Neural cell (in vitro differentiated cells): ENCODE data around the gene EEF1A2. TPM values are rescaled to one million over a fixed set of nuclear protein-coding genes. Genes with fewer than 3 reads are reported as not detected.

Source experiments
- H2AFZ ChIP-seq: fragments of 200-600, 300-800 bp; sonication (generic), shearing (Covaris generic); 2 replicates; pipeline ENCODE4 v1.6.0; 2014; ENCODE audit warnings: low read depth, mild to moderate bottlenecking, antibody characterized with exemption, low read length, moderate library complexity
- H3F3A ChIP-seq: fragments of 200-600 bp; shearing (Covaris generic); 2 replicates; pipeline ENCODE4 v1.6.1; 2016; ENCODE audit warnings: mild to moderate bottlenecking, moderate library complexity, mixed read lengths, antibody characterized with exemption, low read length; ENCODE audit not compliant: insufficient read depth, poor library complexity, severe bottlenecking
- H3K27ac ChIP-seq: fragments of 200-600, 300-800 bp; sonication (generic), shearing (Covaris generic); 2 replicates; pipeline ENCODE4 v1.5.1; 2014; ENCODE audit warnings: mild to moderate bottlenecking, low read length, moderate library complexity
- H3K27me3 ChIP-seq: fragments of 300-800, 200-600 bp; sonication (generic), shearing (Covaris generic); 2 replicates; pipeline ENCODE4 v1.6.0; 2014; ENCODE audit warnings: mild to moderate bottlenecking, low read depth, low read length, moderate library complexity; ENCODE audit not compliant: insufficient read depth
- H3K36me3 ChIP-seq: fragments of 300-800, 200-600 bp; sonication (generic), shearing (Covaris generic); 2 replicates; pipeline ENCODE4 v1.5.1; 2014; ENCODE audit warnings: mild to moderate bottlenecking, antibody characterized with exemption, low read length, moderate library complexity; ENCODE audit not compliant: insufficient read depth
- H3K4me2 ChIP-seq: fragments of 300-800, 200-600 bp; sonication (generic), shearing (Covaris generic); 2 replicates; pipeline ENCODE4 v1.6.0; 2014; ENCODE audit warnings: mild to moderate bottlenecking, low read length
- H3K4me3 ChIP-seq: fragments of 300-800, 200-600 bp; sonication (generic), shearing (Covaris generic); 2 replicates; pipeline ENCODE4 v1.5.1; 2014; ENCODE audit warnings: mild to moderate bottlenecking, low read length, moderate library complexity
- H3K79me2 ChIP-seq: fragments of 200-600 bp; shearing (Covaris generic); replicated peaks from 2 replicates; pipeline ENCODE4 v1.6.0; 2014; ENCODE audit warnings: mild to moderate bottlenecking, low read length, moderate library complexity; ENCODE audit not compliant: insufficient read depth
- H3K9ac ChIP-seq: fragments of 300-800, 200-600 bp; sonication (generic), shearing (Covaris generic); 2 replicates; pipeline ENCODE4 v1.6.1; 2016; ENCODE audit warnings: mild to moderate bottlenecking, low read length, mixed read lengths
- H3K9me2 ChIP-seq: fragments of 200-600 bp; shearing (Covaris generic); 2 replicates; pipeline ENCODE4 v1.6.1; 2016; ENCODE audit warnings: mild to moderate bottlenecking, low read length, mixed read lengths; ENCODE audit not compliant: insufficient read depth
- H3K9me3 ChIP-seq: fragments of 200-600, 300-800 bp; sonication (generic), shearing (Covaris generic); 2 replicates; pipeline ENCODE4 v1.6.1; 2016; ENCODE audit warnings: mild to moderate bottlenecking, mixed run types, low read length, moderate library complexity, mixed read lengths
- H4K20me1 ChIP-seq: fragments of 200-600 bp; shearing (Covaris generic); 2 replicates; pipeline ENCODE4 v1.6.1; 2016; ENCODE audit warnings: mild to moderate bottlenecking, mixed run types; ENCODE audit not compliant: insufficient read depth
- EP300 ChIP-seq: fragments of 450-650 bp; conservative IDR thresholded peaks from 2 replicates; pipeline ENCODE4 v1.6.1; 2014; ENCODE audit warnings: antibody characterized with exemption, mild to moderate bottlenecking, moderate library complexity; ENCODE audit not compliant: poor library complexity, severe bottlenecking
- EZH2 ChIP-seq: fragments of 200-600, 300-800 bp; shearing (Covaris generic), sonication (generic); IDR thresholded peaks from 2 replicates; pipeline ENCODE4 v1.6.1; 2014; ENCODE audit warnings: antibody characterized with exemption, low read length, borderline replicate concordance, mild to moderate bottlenecking; ENCODE audit not compliant: insufficient read depth, poor library complexity, severe bottlenecking
- MXI1 ChIP-seq: fragments of 450-650 bp; conservative IDR thresholded peaks from 2 replicates; pipeline ENCODE4 v1.6.1; 2014; ENCODE audit warnings: antibody characterized with exemption, mild to moderate bottlenecking; ENCODE audit not compliant: poor library complexity, severe bottlenecking
- POLR2AphosphoS5 ChIP-seq: IDR thresholded peaks from 2 replicates; pipeline ENCODE4 v1.6.1; 2012
- RAD21 ChIP-seq: fragments of 450-650 bp; conservative IDR thresholded peaks from 2 replicates; pipeline ENCODE4 v1.6.1; 2014; ENCODE audit warnings: antibody characterized with exemption, mild to moderate bottlenecking, moderate library complexity
- SMC3 ChIP-seq: fragments of 450-650 bp; conservative IDR thresholded peaks from 2 replicates; pipeline ENCODE4 v1.6.1; 2014; ENCODE audit warnings: antibody characterized with exemption, mild to moderate bottlenecking, moderate library complexity; ENCODE audit not compliant: poor library complexity
- TAF1 ChIP-seq: IDR thresholded peaks from 2 replicates; pipeline ENCODE4 v1.6.1; 2012; ENCODE audit warnings: low read depth
- polyA plus RNA-seq: library from polyadenylated mRNA; depleted of rRNA; stranded (reverse); fragments of >200 nt; gene quantifications from 2 replicates; pipeline ENCODE4 v1.2.3, GENCODE V29; 2014
- TF ChIP-seq, protein P1 (sequence below): IDR thresholded peaks from 2 replicates; pipeline ENCODE4 v1.6.1; 2012; ENCODE audit warnings: borderline replicate concordance
- TF ChIP-seq, protein P2 (sequence below): fragments of 450-650 bp; IDR thresholded peaks from 2 replicates; pipeline ENCODE4 v1.5.1; 2014; ENCODE audit warnings: antibody characterized with exemption, mild to moderate bottlenecking, moderate library complexity; ENCODE audit not compliant: poor library complexity, severe bottlenecking

EEF1A2 gene
- polyA plus RNA-seq, 1 donor from 2014 or later, result 208 TPM

DNA sequence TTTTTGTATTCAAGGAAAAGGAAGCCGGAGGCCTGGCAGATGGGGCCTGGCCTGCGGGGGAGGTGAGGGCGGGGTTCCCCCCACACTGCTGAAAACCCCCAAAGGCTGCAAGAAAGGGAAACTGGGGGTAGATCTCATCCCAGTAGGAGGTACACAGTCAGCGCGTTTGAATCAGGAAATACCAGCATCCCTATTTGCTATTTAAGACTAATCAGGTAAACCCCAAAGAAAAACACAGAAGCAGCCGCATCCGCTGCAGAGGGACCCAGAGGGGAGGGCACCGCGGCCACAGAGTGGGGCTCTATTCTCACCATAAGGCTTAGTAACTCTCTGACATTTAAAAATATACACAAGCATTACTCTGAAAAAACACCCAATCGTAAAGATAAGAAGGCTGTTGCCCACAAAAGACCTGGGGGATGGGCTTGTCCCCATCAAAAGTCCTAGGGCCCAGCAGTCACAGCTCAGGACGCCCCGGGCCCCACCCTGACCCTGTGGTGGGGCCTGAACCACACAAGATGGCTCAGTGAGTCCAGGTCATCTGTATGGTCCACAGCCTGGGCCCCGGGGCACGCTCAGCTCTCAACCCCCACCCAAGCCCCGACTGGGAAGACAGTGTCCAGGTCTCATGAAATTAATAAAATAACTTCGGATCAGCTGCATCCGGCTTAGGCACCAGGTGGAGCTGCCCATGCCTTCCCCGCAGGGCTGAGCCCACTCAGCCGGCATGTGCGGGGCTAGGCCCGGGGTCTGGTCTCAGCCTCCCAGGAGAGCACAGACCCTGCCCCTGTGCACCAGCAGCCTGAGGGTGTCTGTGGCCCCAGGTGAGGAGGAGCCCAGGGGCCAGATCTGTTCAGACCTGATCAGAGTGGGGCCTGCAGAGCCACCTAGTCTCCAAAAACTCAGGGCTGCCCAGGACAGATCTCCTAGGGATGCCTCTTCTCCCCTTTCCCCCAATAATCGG, 57.5 kb downstream of the EEF1A2 start:
- H2AFZ ChIP-seq, result no peak overlapping the region

GRCh38 chr20:63440366-63440955, 58.4 kb downstream of the EEF1A2 start:
- H2AFZ ChIP-seq, result no peak overlapping the region
- H3K9me2 ChIP-seq, result no peaks in the 10 kb centered on the region
- no peak overlapping the region for H3K4me3 ChIP-seq
- no peaks in the 10 kb centered on the region for H4K20me1 ChIP-seq
- no peak overlapping the region for H3K4me2 ChIP-seq
- H3K9me3 ChIP-seq, result no peaks in the 10 kb centered on the region
- H3F3A ChIP-seq, result no peaks in the 10 kb centered on the region
- no peak overlapping the region for H3K27ac ChIP-seq
- no peaks in the 10 kb centered on the region for H3K36me3 ChIP-seq
- no peak overlapping the region for H3K9ac ChIP-seq
- peaks cover 17% of the 10 kb centered on the region for H3K79me2 ChIP-seq
- no peaks in the 10 kb centered on the region for H3K27me3 ChIP-seq
- TF ChIP-seq SMC3 (no peak), EP300 (no peak), POLR2AphosphoS5 (no peak), MXI1 (no peak), RAD21 (no peak), TAF1 (no peak), EZH2 (no peak)
- TF ChIP-seq, protein P1, sequence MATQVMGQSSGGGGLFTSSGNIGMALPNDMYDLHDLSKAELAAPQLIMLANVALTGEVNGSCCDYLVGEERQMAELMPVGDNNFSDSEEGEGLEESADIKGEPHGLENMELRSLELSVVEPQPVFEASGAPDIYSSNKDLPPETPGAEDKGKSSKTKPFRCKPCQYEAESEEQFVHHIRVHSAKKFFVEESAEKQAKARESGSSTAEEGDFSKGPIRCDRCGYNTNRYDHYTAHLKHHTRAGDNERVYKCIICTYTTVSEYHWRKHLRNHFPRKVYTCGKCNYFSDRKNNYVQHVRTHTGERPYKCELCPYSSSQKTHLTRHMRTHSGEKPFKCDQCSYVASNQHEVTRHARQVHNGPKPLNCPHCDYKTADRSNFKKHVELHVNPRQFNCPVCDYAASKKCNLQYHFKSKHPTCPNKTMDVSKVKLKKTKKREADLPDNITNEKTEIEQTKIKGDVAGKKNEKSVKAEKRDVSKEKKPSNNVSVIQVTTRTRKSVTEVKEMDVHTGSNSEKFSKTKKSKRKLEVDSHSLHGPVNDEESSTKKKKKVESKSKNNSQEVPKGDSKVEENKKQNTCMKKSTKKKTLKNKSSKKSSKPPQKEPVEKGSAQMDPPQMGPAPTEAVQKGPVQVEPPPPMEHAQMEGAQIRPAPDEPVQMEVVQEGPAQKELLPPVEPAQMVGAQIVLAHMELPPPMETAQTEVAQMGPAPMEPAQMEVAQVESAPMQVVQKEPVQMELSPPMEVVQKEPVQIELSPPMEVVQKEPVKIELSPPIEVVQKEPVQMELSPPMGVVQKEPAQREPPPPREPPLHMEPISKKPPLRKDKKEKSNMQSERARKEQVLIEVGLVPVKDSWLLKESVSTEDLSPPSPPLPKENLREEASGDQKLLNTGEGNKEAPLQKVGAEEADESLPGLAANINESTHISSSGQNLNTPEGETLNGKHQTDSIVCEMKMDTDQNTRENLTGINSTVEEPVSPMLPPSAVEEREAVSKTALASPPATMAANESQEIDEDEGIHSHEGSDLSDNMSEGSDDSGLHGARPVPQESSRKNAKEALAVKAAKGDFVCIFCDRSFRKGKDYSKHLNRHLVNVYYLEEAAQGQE, result no peak

More for the DNA sequence above, 57.5 kb downstream of the EEF1A2 start:
- Histone ChIP-seq H3K4me2 (no peak overlapping the region), H3F3A (no peaks in the 10 kb centered on the region), H3K79me2 (peaks cover 24% of the 10 kb centered on the region), H3K9me2 (no peaks in the 10 kb centered on the region), H3K27me3 (no peaks in the 10 kb centered on the region), H3K36me3 (no peaks in the 10 kb centered on the region), H4K20me1 (no peaks in the 10 kb centered on the region), H3K9ac (no peak overlapping the region), H3K27ac (no peak overlapping the region), H3K4me3 (no peak overlapping the region), H3K9me3 (no peaks in the 10 kb centered on the region)
- TF ChIP-seq SMC3 (no peak), TAF1 (no peak), MXI1 (no peak), EP300 (no peak), POLR2AphosphoS5 (no peak), RAD21 (no peak), EZH2 (no peak)
- TF ChIP-seq, protein P1, result no peak
- TF ChIP-seq, protein P2, sequence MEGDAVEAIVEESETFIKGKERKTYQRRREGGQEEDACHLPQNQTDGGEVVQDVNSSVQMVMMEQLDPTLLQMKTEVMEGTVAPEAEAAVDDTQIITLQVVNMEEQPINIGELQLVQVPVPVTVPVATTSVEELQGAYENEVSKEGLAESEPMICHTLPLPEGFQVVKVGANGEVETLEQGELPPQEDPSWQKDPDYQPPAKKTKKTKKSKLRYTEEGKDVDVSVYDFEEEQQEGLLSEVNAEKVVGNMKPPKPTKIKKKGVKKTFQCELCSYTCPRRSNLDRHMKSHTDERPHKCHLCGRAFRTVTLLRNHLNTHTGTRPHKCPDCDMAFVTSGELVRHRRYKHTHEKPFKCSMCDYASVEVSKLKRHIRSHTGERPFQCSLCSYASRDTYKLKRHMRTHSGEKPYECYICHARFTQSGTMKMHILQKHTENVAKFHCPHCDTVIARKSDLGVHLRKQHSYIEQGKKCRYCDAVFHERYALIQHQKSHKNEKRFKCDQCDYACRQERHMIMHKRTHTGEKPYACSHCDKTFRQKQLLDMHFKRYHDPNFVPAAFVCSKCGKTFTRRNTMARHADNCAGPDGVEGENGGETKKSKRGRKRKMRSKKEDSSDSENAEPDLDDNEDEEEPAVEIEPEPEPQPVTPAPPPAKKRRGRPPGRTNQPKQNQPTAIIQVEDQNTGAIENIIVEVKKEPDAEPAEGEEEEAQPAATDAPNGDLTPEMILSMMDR, result no peak
